Muscle of back (tissue), 11 donors: ENCODE data around the gene CDC42EP2. TPM values are rescaled to one million over a fixed set of nuclear protein-coding genes. Genes with fewer than 3 reads are reported as not detected.
A peak's percentile ranks its signal among the peaks of the same experiment; 100 is the strongest.

Experiments
- DNase-seq, 3 donors: peaks; one replicate each; pipeline versions ENCODE4 v3.0.0 to v3.0.0-alpha.2; 2013
- polyA plus RNA-seq, 10 donors: library from polyadenylated mRNA; unstranded; fragments of 120-200 nt; gene quantifications; one replicate each; pipeline ENCODE4 v1.2.1, GENCODE V29; 2013; ENCODE audit not compliant: insufficient read length in 10 of 10

CDC42EP2 gene
- polyA plus RNA-seq, 10 donors: 19.7 to 32.2 (median 27.1) TPM

- DNase-seq: no peak
Observed at GRCh38 chr11:65295571-65296341, 18.9 kb upstream of the CDC42EP2 start.

- DNase-seq: peak in 1 of 3 donors; percentile 57
Observed at GRCh38 chr11:65297026-65297672, 17.5 kb upstream of the CDC42EP2 start.

DNA sequence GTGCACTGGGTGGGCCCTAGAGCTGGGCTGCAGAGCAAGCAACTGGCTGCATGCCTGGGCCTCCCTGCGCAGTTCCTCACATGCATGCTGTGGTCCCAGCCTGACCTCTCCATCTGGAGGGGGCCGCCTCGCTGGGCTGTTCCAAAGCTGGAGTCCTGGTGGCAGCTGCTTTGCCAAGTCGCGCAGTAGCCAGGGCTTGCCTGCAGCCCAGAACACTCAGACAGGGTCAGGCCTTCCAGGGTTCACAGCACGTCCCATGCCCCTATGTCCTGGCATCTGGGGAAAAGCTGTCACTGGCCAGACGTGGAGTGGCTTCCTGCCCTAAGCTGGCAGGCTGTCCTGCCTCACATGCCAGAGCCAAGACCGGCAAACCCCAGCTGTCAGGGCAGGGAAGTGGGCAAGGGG lies 16.5 kb upstream of the CDC42EP2 start:
- DNase-seq: peak; percentile 84 to 96 (median 89)

- DNase-seq: peak in 2 of 3 donors; percentile 80 to 91
Observed at GRCh38 chr11:65298655-65299179, 15.9 kb upstream of the CDC42EP2 start.

DNA sequence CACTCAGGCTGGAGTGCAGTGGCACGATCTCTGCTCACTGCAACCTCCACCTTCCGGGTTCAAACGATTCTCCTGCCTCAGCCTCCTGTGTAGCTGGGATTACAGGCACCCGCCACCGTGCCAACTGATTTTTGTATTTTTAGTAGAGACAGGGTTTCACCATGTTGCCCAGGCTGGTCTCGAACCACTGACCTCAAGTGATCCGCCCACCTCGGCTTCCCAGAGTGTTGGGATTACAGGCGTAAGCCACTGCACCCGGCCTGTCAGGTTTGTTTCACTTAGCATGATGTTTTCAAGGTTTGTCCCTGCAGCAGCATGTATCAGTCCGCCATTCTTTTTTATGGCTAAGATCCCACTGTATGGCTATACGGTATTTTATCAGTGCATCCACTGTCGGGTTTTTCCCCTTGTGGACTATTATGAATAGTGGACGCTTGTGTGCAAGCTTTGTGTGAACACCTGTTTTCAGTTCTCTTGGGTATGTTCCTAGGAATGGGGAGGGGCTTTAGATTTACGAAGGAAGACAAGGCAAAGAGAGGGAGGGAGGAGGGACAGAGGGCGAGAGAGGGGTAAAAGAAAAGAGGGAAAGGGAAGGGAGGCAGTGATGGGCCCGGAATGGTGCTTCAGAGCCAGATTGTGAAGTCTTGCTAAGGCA lies 13.9 kb upstream of the CDC42EP2 start:
- DNase-seq: peak in 1 of 3 donors; percentile 48

DNA sequence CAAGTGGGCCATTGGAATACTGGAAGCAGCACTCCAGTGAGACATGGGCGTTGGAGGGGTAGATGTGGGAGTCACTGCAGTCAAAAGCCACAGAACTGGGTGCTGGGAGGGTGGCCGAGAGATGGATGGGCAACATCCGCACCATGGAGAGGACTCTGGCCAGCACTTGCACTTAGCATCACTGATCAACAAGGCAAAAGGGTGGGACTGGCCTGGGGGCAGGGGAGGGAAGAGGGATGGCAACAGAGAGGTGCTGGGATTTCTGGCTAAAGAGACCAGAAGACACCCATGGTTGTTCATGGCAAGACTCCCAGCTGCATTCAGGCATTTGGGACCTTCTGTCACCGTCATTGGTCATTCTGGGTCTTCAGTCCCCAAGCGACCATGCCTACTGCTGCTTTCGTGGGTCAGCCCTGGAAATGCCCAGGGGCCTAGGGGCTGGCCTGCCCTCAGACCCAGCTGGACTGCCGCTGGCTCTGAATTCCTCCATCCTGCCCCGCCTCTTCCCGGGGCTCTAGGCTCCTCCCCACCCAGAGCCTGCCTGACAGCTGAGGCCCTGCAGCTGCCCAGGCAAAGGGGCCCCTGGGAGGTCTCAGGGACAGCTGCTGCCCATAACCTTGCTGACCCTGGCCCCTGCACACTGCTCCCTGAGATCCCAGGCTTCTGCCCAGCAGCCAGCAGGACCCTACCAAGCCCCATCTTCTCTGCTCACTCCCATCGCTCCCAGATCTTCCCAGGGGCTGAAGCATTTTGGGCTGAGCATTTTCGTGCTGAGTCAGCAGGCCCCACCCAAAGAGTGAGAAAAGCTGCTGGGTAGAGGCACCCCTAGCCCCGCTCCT lies 13.0 kb upstream of the CDC42EP2 start:
- DNase-seq: peak; percentile 68 to 91 (median 79)

DNA sequence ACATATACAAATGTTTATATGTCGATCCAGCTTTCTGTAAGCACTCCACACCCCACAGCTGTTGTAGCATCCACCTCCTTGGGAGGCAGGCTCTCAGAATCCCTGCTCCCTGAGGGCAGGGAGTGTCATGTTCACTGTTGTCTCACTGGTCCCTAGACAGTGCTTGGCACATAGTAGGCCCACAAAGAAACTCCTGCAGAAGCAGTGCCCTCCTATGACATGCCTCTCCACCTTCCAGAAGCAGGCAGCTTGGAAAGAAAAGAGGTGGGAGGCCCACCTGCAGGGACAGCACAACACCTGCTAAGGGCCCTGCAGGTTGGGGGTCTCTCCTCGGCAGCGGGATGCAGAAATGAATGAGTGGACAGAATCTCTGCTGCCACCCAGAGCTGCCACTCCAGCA lies 11.1 kb upstream of the CDC42EP2 start:
- no peak for DNase-seq

DNA sequence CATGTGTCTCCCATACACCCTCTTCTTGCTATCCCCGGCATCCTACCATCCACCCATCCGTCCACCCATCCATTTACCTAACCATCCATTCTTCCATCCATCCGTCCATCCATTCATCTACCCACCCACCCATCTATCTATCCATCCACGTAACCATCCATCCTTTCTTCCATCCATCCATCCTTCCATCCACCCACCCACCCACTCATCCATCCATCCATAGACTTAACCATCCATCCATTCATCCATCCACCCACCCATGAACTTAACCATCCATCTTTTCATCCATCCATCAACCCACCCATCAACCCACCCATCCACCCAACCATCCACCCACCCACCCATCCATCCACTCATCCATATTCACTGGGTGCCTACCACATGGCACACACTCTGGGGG lies 10.6 kb upstream of the CDC42EP2 start:
- DNase-seq: no peak

GRCh38 chr11:65304613-65305012 lies 10.1 kb upstream of the CDC42EP2 start:
- DNase-seq: no peak

DNA sequence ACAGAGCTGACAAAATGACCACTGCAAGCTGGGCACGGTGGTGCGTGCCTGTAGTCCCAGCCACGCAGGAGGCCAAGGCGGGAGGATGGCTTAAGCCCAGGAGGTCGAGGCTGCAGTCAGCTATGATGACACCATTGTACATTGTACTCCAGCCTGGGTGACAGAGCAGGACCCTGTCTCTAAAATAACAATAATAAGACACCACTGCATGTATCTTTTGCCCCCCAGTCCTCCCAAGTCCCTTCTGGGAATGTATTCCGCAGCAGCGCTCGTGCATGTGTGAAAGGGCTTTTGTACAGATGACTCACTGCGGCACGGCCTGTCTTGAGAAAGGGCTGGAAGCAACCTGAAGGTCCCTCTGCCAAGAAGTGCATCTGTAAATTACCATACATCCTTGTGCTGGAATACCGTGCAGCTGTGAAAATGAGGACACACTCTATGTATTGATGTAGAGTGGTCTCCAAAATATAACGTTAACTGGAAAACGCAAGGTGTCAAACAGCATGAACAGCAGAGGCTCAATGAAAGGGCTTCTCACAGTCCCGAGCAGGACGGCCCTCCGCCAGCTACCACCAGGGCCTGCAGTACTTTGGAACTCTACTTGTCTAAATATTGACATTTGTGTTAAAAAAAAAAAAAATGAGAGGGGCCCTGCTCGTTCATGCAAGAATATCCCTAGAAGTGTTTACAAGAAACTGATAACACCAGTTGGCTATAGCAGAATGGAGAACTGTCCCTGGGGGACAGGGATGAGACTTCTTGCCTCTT lies 9.0 kb upstream of the CDC42EP2 start:
- peak in 2 of 3 donors; percentile 69 to 86 for DNase-seq

DNA sequence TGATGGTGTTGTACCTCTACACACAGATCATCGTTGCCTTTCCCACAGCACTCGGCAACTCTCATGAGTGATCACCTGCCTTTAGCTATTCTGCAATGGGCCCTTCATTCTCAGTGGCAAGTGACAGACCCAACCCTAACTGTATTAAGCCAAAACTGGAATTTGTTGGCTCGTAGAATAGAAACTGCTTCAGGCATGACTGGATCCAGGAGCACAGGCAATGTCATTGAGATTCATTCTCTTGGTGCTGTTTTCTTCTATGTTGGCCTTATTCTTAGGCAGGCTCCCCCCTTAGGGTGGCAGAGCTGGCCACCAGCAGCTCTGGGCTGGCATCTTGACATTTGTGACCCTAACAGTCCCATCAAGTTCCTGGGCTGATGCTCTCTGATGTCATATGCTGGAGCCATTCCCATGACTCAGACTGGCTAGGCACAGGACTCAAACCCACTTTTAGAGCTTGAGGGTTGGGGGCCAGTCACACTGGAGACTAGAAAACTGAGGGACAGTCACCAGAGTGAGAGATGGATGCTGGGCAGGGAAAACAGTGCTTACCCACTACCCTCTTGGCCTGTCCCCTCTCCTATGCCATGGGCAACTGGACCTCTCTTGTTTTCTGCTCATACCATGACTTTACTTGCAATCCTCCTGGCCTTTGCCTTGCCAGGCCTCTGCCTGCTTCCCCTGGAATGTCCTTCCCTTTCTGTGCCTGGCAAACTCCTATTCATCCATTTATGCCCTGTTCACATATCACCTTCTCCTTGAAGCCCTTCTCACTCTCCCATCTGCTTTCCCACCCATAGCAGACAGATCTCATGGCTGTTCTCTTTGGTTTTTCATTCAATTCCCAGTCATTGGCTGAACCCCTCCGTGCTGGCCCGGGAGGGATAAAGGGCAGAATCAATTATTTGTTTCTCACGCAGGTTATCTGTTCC lies 7.1 kb upstream of the CDC42EP2 start:
- no peak for DNase-seq

DNA sequence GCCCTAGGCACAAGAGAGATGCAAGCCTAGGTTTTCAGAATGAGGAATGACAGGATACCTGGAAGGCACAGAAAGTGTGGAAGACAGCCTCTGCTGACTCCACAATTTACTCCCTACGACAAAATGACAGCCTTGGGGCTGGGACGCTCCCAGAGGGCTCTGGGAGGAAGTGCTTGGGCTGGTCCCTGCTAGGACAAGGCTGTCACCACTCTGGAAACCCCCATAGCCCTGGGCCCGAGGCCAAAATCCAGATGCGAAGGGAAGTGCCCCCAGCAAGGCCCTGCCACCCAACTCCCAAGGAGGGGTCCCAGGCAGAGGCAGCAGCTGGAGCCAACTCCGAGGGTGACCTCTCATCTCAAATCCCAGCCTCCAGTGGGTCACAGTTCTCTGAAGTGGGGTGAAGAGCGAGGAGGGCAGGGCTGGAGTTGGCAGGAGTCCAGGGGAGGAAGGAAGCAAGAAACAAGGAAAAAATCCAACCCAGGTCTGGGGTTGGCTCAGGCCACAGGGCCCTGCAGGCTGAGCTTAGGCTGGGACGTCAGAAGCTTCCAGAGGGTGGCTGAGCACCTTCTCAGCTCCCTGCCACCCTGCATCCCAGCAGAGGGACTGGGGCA lies 6.3 kb upstream of the CDC42EP2 start:
- DNase-seq: no peak

GRCh38 chr11:65309006-65309405 lies 5.7 kb upstream of the CDC42EP2 start:
- DNase-seq: no peak

DNA sequence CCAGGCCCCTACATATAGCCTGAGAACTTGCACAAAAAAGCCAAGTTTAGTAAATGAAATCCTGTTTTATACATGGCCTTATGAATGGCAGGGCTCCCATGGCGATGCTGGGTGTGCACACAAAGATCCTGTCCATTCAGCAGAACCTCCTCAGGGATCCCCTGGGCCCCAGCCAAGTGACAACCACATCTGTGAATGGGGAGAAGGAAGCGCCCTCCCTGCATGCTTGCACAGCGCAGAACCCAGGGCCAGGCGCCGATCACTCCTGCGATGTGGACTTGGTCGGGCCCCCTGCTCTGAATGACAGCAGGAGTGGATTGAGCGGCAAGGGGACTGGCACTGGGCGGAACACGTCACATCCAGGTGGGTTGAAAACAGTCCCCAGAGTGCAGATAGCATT lies 4.5 kb upstream of the CDC42EP2 start:
- peak in 1 of 3 donors; percentile 61 for DNase-seq

- peak in 1 of 3 donors; percentile 50 for DNase-seq
Observed at GRCh38 chr11:65310736-65311135, 3.9 kb upstream of the CDC42EP2 start.

GRCh38 chr11:65311170-65311678 lies 3.4 kb upstream of the CDC42EP2 start:
- DNase-seq: no peak

- DNase-seq: peak; percentile 77 to 92 (median 87)
Observed at GRCh38 chr11:65315204-65315865, 669 bp downstream of the CDC42EP2 start.

DNA sequence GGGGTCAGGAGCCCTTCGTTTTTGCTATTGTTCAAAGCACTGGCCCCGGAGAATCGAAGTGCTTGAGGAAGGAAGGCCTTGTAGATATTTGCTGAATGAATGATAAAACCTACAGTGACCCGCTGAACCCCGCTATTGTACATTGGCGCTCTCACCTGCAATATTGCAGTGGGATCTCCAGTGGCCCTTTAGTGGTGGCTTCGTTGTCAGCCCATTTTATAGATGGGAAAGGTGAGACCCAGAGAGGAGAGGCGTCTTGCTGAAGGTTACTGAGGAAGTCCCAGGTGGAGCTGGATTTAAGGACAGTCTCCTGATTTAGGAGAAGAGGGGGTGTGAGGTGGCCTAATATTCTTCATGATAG lies 1.2 kb downstream of the CDC42EP2 start:
- no peak for DNase-seq
